Type B pancreatic cell (in vitro differentiated cells): ENCODE results near the gene NPLOC4. TPM values are rescaled to one million over a fixed set of nuclear protein-coding genes. Genes with fewer than 3 reads are reported as not detected.

Source experiments
- DNase-seq: peaks from one replicate; pipeline ENCODE4 v3.0.0; 2021; ENCODE audit warnings: mixed read lengths; ENCODE audit not compliant: unreplicated experiment; ENCODE audit errors: extremely low spot score
- H3K27ac Mint-ChIP-seq: 2 replicates; pipeline ENCODE4 v1.8.0; 2021; ENCODE audit warnings: mild to moderate bottlenecking, mixed read lengths
- H3K27me3 Mint-ChIP-seq: 2 replicates; pipeline ENCODE4 v1.8.0; 2021; ENCODE audit warnings: mixed read lengths
- H3K36me3 Mint-ChIP-seq: 2 replicates; pipeline ENCODE4 v1.8.0; 2021; ENCODE audit warnings: mixed read lengths
- H3K4me1 Mint-ChIP-seq: one replicate; pipeline ENCODE4 v1.8.0; 2021; ENCODE audit warnings: mixed read lengths; ENCODE audit not compliant: unreplicated experiment
- H3K4me3 Mint-ChIP-seq: 2 replicates; pipeline ENCODE4 v1.8.0; 2021; ENCODE audit warnings: mild to moderate bottlenecking, mixed read lengths
- H3K9me3 Mint-ChIP-seq: 2 replicates; pipeline ENCODE4 v1.8.0; 2021; ENCODE audit warnings: mixed read lengths
- CTCF ChIP-seq: fragments of 200-600 bp; sonication (generic); conservative IDR thresholded peaks from 2 replicates; pipeline ENCODE4 v1.5.0; 2021; ENCODE audit warnings: antibody characterized with exemption, mild to moderate bottlenecking
- total RNA-seq: library from RNA; stranded (reverse); gene quantifications from 2 replicates; pipeline ENCODE4 v1.2.1, GENCODE V29; 2021; ENCODE audit warnings: low replicate concordance

Gene NPLOC4
- total RNA-seq, 1 donor from 2014 or later, result 82.4 TPM

GRCh38 chr17:81513372-81513752 lies 123.5 kb downstream of the NPLOC4 start:
- Mint-ChIP-seq H3K27ac (peak overlapping the region; percentile 99), H3K4me1 (peaks cover 27% of the 10 kb centered on the region), H3K36me3 (peaks cover 37% of the 10 kb centered on the region), H3K27me3 (peaks cover 33% of the 10 kb centered on the region), H3K9me3 (no peaks in the 10 kb centered on the region), H3K4me3 (peak overlapping the region; percentile 88)
- no peak for DNase-seq
- TF ChIP-seq CTCF, result no peak

GRCh38 chr17:81512562-81513371 lies 124.1 kb downstream of the NPLOC4 start, which contains the start of gene ACTG1:
ACTG1 (minus strand) TSS chr17:81512799; CDS start chr17:81512354, 445 bp downstream.
- peak; percentile 96 for DNase-seq
- TF ChIP-seq CTCF, result no peak
- Mint-ChIP-seq H3K27ac (peak within 1 kb of the TSS; percentile 100), H3K4me3 (peak within 1 kb of the TSS; percentile 100), H3K9me3 (no peaks in the 10 kb centered on the region), H3K4me1 (peaks cover 22% of the 10 kb centered on the region), H3K36me3 (peaks cover 41% of the 10 kb centered on the region), H3K27me3 (peaks cover 30% of the 10 kb centered on the region)

- Mint-ChIP-seq H3K27me3 (peaks cover 33% of the 10 kb centered on the region), H3K36me3 (peaks cover 44% of the 10 kb centered on the region), H3K9me3 (no peaks in the 10 kb centered on the region), H3K4me3 (peak overlapping the region; percentile 100), H3K27ac (peak overlapping the region; percentile 100), H3K4me1 (peaks cover 22% of the 10 kb centered on the region)
- no peak for DNase-seq
- no peak for TF ChIP-seq CTCF
Observed at GRCh38 chr17:81511804-81512561, 124.9 kb downstream of the NPLOC4 start.

GRCh38 chr17:81511554-81511803 lies 125.4 kb downstream of the NPLOC4 start:
- H3K27ac Mint-ChIP-seq, result peak overlapping the region; percentile 100
- peaks cover 33% of the 10 kb centered on the region for H3K27me3 Mint-ChIP-seq
- H3K36me3 Mint-ChIP-seq, result peaks cover 44% of the 10 kb centered on the region
- no peak for TF ChIP-seq CTCF
- H3K4me1 Mint-ChIP-seq, result peaks cover 22% of the 10 kb centered on the region
- H3K4me3 Mint-ChIP-seq, result peak overlapping the region; percentile 100
- H3K9me3 Mint-ChIP-seq, result no peaks in the 10 kb centered on the region
- DNase-seq, result no peak

GRCh38 chr17:81510785-81511553 lies 125.9 kb downstream of the NPLOC4 start:
- H3K4me3 Mint-ChIP-seq, result peak overlapping the region; percentile 100
- no peak for TF ChIP-seq CTCF
- peaks cover 44% of the 10 kb centered on the region for H3K36me3 Mint-ChIP-seq
- H3K27me3 Mint-ChIP-seq, result peaks cover 33% of the 10 kb centered on the region
- peak; percentile 71 for DNase-seq
- peak overlapping the region; percentile 100 for H3K27ac Mint-ChIP-seq
- H3K9me3 Mint-ChIP-seq, result no peaks in the 10 kb centered on the region
- H3K4me1 Mint-ChIP-seq, result peaks cover 22% of the 10 kb centered on the region
